Measurements from ENCODE around the gene IL6ST. TPM values are rescaled to one million over a fixed set of nuclear protein-coding genes. Genes with fewer than 3 reads are reported as not detected.
"Not testable (repeated sequence)": the region's sequence is repeated elsewhere in the genome, so short reads cannot be mapped to it uniquely, and the experiment has no call there.

Gene IL6ST
- polyA plus RNA-seq, 10 donors, result 57.1 to 97.9 (median 79.8) TPM

DNA sequence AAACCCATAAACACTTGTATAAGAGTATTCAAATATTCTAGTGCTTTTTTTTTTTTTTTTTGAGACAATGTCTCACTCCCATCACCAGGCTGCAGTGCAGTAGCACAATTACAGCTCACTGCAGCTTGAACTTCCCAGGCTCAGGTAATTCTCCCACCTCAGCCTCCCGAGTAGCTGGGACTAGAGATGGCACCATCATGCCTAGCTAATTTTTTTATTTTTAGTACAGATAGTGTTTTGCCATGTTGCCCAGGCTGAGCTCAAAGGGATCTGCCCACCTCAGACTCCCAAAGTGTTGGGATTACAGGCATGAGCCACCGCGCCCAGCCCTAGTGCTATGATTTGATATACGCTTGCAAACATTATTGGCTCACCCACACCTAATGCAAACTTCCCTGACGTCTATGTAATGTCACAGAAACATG, 11.8 kb downstream of the IL6ST start:
- DNase-seq, result no peak

DNA sequence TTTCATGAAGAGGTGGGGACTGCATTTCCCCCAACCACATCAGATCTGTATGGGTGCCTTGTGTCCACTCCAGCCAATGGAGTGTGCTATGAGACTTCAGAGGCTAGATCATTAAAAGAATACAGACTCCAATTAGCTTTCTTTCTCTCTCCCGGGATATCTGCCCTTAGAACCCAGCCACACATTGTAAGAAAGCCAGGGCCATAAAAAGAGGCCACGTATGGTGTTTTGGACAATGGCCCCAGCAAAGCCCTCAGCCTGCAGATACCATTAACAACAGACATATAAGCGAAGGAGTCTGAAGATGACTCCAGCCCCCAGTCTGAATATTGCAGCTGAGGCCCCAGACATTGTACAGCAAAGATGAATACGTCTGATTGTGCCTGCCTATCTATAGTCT, 21.5 kb downstream of the IL6ST start:
- DNase-seq, result no peak

GRCh38 chr5:55969956-55970355, 24.8 kb downstream of the IL6ST start:
- no peak for DNase-seq

GRCh38 chr5:55966284-55966683, 28.5 kb downstream of the IL6ST start:
- DNase-seq, result no peak

DNA sequence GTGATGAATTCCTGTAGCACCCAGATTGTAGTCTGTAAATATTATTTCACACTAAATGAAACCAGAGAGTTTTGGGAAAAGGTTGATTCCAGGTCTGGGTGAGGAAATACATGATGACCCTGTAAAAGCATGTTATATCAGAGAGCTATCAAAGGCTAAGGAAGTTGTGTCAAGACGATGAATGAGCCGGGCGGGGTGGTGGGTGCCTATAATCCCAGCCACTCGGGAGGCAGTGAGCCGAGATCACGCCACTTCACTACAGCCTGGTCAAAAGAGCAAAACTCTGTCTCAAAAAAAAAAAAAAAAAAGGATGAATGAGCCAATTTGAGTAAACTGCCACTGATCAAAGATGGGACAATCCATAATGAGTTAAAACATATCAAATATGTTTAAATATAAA, 29.2 kb downstream of the IL6ST start:
- DNase-seq, result no peak

DNA sequence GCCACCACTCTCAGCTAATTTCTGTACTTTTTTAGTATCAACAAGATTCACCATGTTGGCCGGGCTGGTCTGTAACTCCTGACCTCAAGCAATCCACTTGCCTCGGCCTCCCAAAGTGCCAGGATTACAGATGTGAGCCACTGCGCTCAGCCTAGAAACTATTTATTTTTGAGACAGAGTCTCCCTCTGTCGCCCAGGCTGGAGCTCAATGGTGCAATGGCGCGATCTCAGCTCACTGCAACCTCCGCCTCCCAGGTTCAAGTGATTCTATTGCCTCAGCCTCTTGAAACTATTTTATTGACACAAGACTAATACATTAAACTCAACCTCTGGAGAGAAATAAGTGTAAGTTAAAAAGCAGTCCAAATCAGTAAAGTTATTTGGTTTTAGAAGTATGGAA, 34.0 kb downstream of the IL6ST start:
- DNase-seq, result no peak

DNA sequence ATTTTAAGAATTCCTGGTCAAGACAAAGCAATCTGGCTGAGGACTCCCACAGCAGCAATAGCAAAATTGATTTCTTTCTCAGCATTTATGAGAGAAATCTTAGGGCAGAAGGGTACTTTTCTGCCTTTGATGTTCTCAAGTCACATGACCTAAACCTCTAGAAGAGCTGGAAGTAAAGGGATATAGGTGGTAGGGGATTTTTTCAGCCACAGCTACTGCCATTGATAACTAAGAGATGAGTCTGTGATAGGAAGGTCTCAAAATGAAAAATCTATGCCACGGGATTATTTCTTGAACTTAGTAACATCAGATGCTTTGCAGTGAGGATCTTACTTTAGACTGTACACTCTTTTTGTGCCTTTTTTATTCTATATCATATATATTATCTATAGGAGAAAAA, 35.6 kb downstream of the IL6ST start:
- no peak for DNase-seq

- DNase-seq, result not testable (repeated sequence)
Measured at GRCh38 chr5:55941154-55941553, 53.6 kb downstream of the IL6ST start.

- not testable (repeated sequence) for DNase-seq
Measured at GRCh38 chr5:55937598-55937997, 57.2 kb downstream of the IL6ST start.

- DNase-seq, result peak; percentile 75 to 88 (median 76)
Measured at GRCh38 chr5:55936100-55936693, 58.6 kb downstream of the IL6ST start.

GRCh38 chr5:55935371-55935770, 59.4 kb downstream of the IL6ST start:
- no peak for DNase-seq

DNA sequence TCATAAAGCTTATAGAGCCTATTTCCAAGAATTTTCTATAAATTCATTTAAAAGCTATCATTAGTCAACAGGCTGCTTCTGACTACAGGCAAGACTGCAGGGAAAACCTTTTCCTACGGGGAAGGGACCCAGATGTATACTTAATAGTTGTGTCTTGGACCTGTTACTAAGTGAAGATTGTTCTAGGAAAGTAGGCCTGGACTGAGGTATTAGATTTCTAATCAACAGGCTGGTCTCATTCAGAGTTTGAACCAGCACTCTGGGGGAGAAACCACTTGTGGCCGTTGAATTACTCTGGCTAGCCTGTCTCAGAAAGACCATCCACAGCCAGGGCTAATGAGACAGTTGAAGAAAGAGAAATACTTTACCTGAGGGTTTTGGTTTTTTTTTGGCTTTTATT, 60.0 kb downstream of the IL6ST start:
- DNase-seq, result no peak

- DNase-seq, result no peak
Measured at GRCh38 chr5:55934115-55934613, 60.6 kb downstream of the IL6ST start.

DNA sequence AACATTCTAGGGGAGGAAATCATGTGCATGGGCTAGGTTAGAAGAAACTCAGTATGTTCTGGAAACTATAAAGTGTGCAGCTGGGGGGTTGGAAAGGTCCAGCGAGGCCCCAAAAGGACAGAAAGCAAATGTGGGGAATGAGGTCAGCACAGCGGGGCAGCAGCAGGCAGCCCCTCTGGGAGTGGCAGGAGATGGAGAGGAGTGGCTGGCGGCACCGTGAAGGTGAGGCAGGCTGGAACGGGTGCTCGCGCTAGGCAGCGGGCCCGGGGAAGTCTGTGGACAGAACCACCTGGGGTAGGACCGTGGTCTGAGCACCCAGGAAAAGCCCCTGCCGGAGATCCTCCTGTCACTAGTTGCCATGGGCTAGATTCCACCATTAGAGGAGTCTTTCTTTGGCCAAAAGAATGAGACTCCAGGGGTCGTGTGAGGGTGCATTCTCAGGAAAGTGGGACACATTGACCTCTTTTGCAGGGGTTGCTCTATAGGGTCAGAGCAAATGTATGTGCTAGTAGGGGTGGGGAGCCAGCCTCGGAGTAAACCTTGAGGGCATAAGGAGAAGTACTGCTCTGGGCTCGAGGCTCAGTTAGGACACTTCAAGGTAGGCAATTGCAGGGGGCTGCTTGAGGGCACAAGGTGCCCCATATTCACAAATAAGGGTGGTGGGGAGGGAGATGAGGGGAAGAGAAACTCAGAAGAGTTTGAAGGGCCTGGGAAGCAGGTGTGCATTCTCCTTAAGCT, 61.2 kb downstream of the IL6ST start:
- no peak for DNase-seq

DNA sequence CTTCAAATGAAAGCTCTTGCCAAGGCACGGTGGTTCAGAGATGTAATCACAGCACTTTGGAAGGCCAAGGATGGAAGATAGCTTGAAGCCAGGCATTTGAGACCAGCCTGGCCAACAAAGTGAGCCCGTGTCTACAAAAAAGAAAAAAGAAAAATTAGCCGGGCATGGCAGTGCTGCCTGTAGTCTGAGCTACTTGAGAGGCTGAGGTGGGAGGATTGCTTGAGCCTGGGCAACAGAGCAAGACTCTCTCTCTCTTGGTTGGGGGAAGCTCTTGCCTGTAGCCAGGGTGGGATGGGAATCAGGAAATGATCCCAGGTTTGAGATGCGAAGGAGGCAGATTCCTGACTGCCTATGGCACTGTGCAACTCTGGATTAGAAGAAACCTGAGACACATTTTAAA, 62.1 kb downstream of the IL6ST start:
- no peak for DNase-seq

DNA sequence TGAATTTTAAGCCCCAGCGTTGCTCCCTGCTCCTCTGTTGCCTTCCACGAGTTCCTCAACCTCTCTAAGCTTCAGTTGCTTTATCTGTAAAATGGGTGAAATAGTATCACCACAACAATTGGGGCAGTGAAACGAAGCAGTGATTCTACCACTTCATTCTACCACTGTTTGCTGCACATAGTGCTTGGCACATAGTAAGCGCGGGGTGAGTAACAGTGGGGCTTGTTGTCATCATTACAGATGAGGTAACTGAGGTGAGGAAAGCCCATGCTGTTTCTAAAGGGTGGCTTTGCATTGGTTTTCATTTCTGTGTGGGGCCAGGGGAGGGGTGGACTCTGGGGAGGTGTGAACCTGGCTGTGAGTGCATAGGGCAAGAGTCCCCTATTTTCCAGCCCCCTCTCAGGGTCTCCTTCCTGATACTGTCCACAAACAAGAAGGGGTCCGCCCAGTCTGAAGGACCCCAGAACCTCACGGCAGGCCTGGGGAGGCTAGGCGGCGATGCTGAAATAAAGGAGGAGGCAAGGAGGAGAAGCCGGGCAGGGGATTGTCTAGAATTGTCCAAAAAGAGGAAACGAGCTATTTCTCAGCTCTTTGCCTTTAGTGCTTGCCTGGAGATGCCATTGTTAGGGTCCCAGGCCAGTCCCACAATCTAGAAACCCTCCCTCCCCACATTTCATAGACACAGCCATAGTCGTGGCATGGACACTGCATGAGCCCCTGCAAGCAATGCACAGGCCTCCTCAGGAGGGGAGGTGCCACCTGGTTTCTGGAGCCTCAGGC, 65.6 kb downstream of the IL6ST start:
- DNase-seq, result no peak

GRCh38 chr5:55927861-55928655, 66.7 kb downstream of the IL6ST start:
- DNase-seq, result no peak

DNA sequence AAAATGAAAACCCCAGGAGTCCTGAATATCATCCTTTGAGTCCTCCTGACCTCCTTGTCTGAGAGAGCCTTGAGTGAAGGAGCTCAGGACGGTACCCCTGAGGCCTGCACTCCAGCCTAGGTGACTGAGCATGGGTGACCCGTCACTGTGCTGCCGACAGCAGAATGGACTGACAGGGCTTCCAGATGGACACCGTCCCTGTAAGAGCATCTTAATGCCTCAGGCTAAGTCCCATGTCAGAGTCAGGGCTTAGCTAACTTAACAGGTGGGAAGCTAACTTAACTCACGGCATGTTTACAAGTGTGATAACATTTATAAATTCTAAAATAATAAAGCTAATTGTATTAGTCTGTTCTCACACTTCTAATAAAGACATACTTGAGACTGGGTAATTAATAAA, 68.3 kb downstream of the IL6ST start:
- no peak for DNase-seq

DNA sequence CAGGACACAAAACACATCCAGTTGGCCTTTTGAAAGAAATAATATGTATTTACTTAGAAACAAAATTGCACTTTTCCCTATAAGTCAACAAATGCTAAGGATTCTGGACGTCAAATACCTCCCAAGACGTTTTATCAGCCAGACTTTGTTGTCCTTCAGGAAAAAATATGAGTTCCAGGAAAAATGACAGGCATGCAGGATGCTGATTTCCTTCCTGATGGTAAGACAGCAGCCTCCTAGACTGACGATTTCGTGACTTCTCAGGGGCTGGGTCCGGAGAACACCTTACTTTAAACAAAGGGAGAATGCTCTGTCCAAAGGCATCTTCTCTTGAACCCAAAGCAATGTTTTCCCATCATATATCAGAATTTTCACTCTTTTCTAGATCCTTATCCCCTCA, 69.1 kb downstream of the IL6ST start:
- no peak for DNase-seq

- no peak for DNase-seq
Measured at GRCh38 chr5:55925181-55925580, 69.6 kb downstream of the IL6ST start.

DNA sequence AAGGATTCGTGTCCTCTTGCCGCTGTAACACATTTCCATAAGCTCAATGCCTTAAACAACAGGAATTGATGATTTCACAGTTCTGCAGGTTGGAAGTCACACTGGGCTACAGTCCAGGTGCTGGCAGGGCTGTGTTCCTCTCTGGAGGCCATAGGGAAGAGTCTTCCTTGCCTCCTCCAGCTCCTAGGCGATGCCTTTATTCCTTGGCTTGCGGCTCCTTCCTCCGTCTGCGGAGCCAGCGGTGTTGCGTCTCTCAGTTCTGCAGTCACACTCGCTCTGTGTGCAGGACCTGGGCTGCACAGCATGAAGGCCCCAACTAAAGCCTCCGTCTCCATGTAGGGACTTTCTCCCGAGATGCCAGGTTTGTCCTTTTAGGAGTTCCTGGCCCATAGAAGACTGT, 70.0 kb downstream of the IL6ST start:
- no peak for DNase-seq
